Endodermal cell (in vitro differentiated cells): ENCODE results near the gene PPP1CA. TPM values are rescaled to one million over a fixed set of nuclear protein-coding genes. Genes with fewer than 3 reads are reported as not detected.

Experiments
- DNase-seq: peaks from one replicate; pipeline ENCODE4 v3.0.0-alpha.2; 2017
- H3K27ac ChIP-seq: 2 replicates; pipeline ENCODE4 v1.5.1; 2013; ENCODE audit warnings: mild to moderate bottlenecking, low read depth, low read length, moderate library complexity
- H3K27me3 ChIP-seq: 2 replicates; pipeline ENCODE4 v1.6.1; 2013; ENCODE audit warnings: mild to moderate bottlenecking, low read length, moderate library complexity; ENCODE audit not compliant: insufficient read depth, control insufficient read depth, poor library complexity, severe bottlenecking
- H3K36me3 ChIP-seq: 2 replicates; pipeline ENCODE4 v1.7.0; 2013; ENCODE audit warnings: mild to moderate bottlenecking, low read length, moderate library complexity; ENCODE audit not compliant: control insufficient read depth, insufficient read depth
- H3K4me1 ChIP-seq: one replicate; pipeline ENCODE4 v1.7.0; 2013; ENCODE audit warnings: low read length; ENCODE audit not compliant: control insufficient read depth, insufficient read depth
- H3K4me3 ChIP-seq: 2 replicates; pipeline ENCODE4 v1.5.1; 2013; ENCODE audit warnings: mild to moderate bottlenecking, low read length, moderate library complexity
- H3K9ac ChIP-seq: 2 replicates; pipeline ENCODE4 v1.6.1; 2013; ENCODE audit warnings: mild to moderate bottlenecking, low read length, moderate library complexity; ENCODE audit not compliant: poor library complexity, severe bottlenecking; ENCODE audit errors: extremely low read depth
- H3K9me3 ChIP-seq: 2 replicates; pipeline ENCODE4 v1.6.1; 2013; ENCODE audit warnings: mild to moderate bottlenecking, low read length, moderate library complexity; ENCODE audit not compliant: control insufficient read depth
- H3K27ac Mint-ChIP-seq: 2 replicates; pipeline ENCODE4 v1.8.0; 2020; ENCODE audit warnings: mixed read lengths
- H3K27me3 Mint-ChIP-seq: 2 replicates; pipeline ENCODE4 v1.8.0; 2021; ENCODE audit warnings: mild to moderate bottlenecking, mixed read lengths; ENCODE audit not compliant: insufficient read depth
- H3K36me3 Mint-ChIP-seq: 2 replicates; pipeline ENCODE4 v1.8.0; 2020; ENCODE audit warnings: low read depth, mixed read lengths
- H3K4me1 Mint-ChIP-seq: 2 replicates; pipeline ENCODE4 v1.8.0; 2020; ENCODE audit warnings: mixed read lengths
- H3K4me3 Mint-ChIP-seq: 2 replicates; pipeline ENCODE4 v1.8.0; 2020; ENCODE audit warnings: mild to moderate bottlenecking, moderate library complexity, mixed read lengths
- H3K9me3 Mint-ChIP-seq: 2 replicates; pipeline ENCODE4 v1.8.0; 2020; ENCODE audit warnings: mild to moderate bottlenecking, mixed read lengths
- CTCF ChIP-seq: fragments of 200-600 bp; sonication (generic); conservative IDR thresholded peaks from 2 replicates; pipeline ENCODE4 v1.5.0; 2021; ENCODE audit warnings: antibody characterized with exemption, mild to moderate bottlenecking
- whole genome bisulfite sequencing, 2 experiments: methylation state at CpG; one replicate each; pipeline versions ENCODE4 v1.1.5 to v1.1.7; 2013; ENCODE audit warnings: missing lambda C conversion rate in 2 of 2, mixed read lengths in 1 of 2; ENCODE audit not compliant: insufficient coverage in 1 of 2, insufficient read length in 1 of 2; 5-methylcytosine and 5-hydroxymethylcytosine counted together
- total RNA-seq, 2 donors: library from RNA; stranded (reverse); fragmentation: NEBNext Ultra II Directional in 1 of 2; extraction: Animal tissue kit (Norgen Biotek cat#: 25700) in 1 of 2; gene quantifications; 2 replicates in 1 of 2; 3 replicates in 1 of 2; pipeline ENCODE4 v1.2.1, GENCODE V29; 2021

The PPP1CA gene
- total RNA-seq, 2 donors from 2014 or later, result 182 to 212 TPM

GRCh38 chr11:67438158-67438902 is 36.7 kb upstream of the PPP1CA start:
- Mint-ChIP-seq H3K27ac (no peak overlapping the region), H3K36me3 (peaks cover 31% of the 10 kb centered on the region), H3K27me3 (no peaks in the 10 kb centered on the region), H3K4me3 (no peak overlapping the region), H3K9me3 (no peaks in the 10 kb centered on the region), H3K4me1 (peaks cover 3% of the 10 kb centered on the region)
- no peak overlapping the region for H3K27ac ChIP-seq
- H3K27me3 ChIP-seq, result no peaks in the 10 kb centered on the region
- no peaks in the 10 kb centered on the region for H3K9me3 ChIP-seq
- no peak overlapping the region for H3K4me3 ChIP-seq
- no peak overlapping the region for H3K9ac ChIP-seq
- WGBS, 2 experiments, result 94 to 95% methylated on average over 18 to 41 of the region's 41 CpGs
- H3K36me3 ChIP-seq, result peaks cover 36% of the 10 kb centered on the region
- no peaks in the 10 kb centered on the region for H3K4me1 ChIP-seq
- TF ChIP-seq CTCF, result no peak
- no peak for DNase-seq

GRCh38 chr11:67437809-67438157 is 36.1 kb upstream of the PPP1CA start:
- 84 to 85% methylated on average over 2 to 3 of the region's 3 CpGs for WGBS, 2 experiments
- Histone ChIP-seq H3K27me3 (no peaks in the 10 kb centered on the region), H3K4me3 (no peak overlapping the region), H3K4me1 (no peaks in the 10 kb centered on the region), H3K36me3 (peaks cover 37% of the 10 kb centered on the region), H3K9ac (no peak overlapping the region), H3K9me3 (no peaks in the 10 kb centered on the region), H3K27ac (no peak overlapping the region)
- H3K27me3 Mint-ChIP-seq, result no peaks in the 10 kb centered on the region
- no peak overlapping the region for H3K27ac Mint-ChIP-seq
- H3K4me3 Mint-ChIP-seq, result no peak overlapping the region
- H3K9me3 Mint-ChIP-seq, result no peaks in the 10 kb centered on the region
- no peak for DNase-seq
- H3K36me3 Mint-ChIP-seq, result peaks cover 33% of the 10 kb centered on the region
- no peak for TF ChIP-seq CTCF
- peaks cover 3% of the 10 kb centered on the region for H3K4me1 Mint-ChIP-seq

GRCh38 chr11:67437082-67437808 is 35.6 kb upstream of the PPP1CA start, which contains the start of gene PTPRCAP:
TSS of gene PTPRCAP (minus strand) at chr11:67437682. CDS start at chr11:67437619, 63 bp downstream.
- no peaks in the 10 kb centered on the region for H3K27me3 ChIP-seq
- no peaks in the 10 kb centered on the region for H3K4me1 ChIP-seq
- H3K4me3 Mint-ChIP-seq, result no peak within 1 kb of the TSS
- peaks cover 43% of the 10 kb centered on the region for H3K36me3 ChIP-seq
- H3K9ac ChIP-seq, result no peak within 1 kb of the TSS
- no peak for DNase-seq
- H3K9me3 ChIP-seq, result no peaks in the 10 kb centered on the region
- peaks cover 3% of the 10 kb centered on the region for H3K4me1 Mint-ChIP-seq
- no peak within 1 kb of the TSS for H3K4me3 ChIP-seq
- 88 to 97% methylated on average over 6 to 19 of the region's 26 CpGs for WGBS, 2 experiments
- no peak within 1 kb of the TSS for H3K27ac ChIP-seq
- peak within 1 kb of the TSS; percentile 77 for H3K27ac Mint-ChIP-seq
- H3K9me3 Mint-ChIP-seq, result no peaks in the 10 kb centered on the region
- TF ChIP-seq CTCF, result no peak
- H3K27me3 Mint-ChIP-seq, result no peaks in the 10 kb centered on the region
- peaks cover 39% of the 10 kb centered on the region for H3K36me3 Mint-ChIP-seq
